Cardiac muscle cell (in vitro differentiated cells and primary cell): ENCODE results near the gene HYAL3. TPM values are rescaled to one million over a fixed set of nuclear protein-coding genes. Genes with fewer than 3 reads are reported as not detected.

Experiments used
- DNase-seq, 2 donors: peaks; one replicate each; pipeline versions ENCODE4 v3.0.0 to v3.0.0-alpha.2; 2010 to 2017; ENCODE audit warnings: low read depth in 1 of 2, low spot score in 1 of 2
- H3K27ac ChIP-seq: fragments of 200-600 bp; sonication (generic); 2 replicates; pipeline ENCODE4 v1.5.1; 2016
- H3K27me3 ChIP-seq: fragments of 200-600 bp; sonication (generic); 2 replicates; pipeline ENCODE4 v1.6.0; 2016; ENCODE audit warnings: control low read depth
- H3K36me3 ChIP-seq: fragments of 200-600 bp; sonication (generic); 2 replicates; pipeline ENCODE4 v1.5.1; 2016; ENCODE audit warnings: control low read depth
- H3K4me1 ChIP-seq: fragments of 200-600 bp; sonication (generic); 2 replicates; pipeline ENCODE4 v1.8.1; 2017; ENCODE audit warnings: low read depth, mild to moderate bottlenecking, mixed run types
- H3K4me3 ChIP-seq: fragments of 200-600 bp; sonication (generic); 2 replicates; pipeline ENCODE4 v1.5.1; 2016; ENCODE audit warnings: mild to moderate bottlenecking
- H3K9me3 ChIP-seq: fragments of 200-600 bp; sonication (generic); 2 replicates; pipeline ENCODE4 v1.5.1; 2017; ENCODE audit warnings: low read depth, mild to moderate bottlenecking, control low read depth
- polyA plus RNA-seq: library from polyadenylated mRNA; unstranded; fragments of >200 nt; fragmentation: Nextera tagmentation; extraction: Ambion mirVana; gene quantifications from 2 replicates; pipeline ENCODE4 v1.2.1, GENCODE V29; 2016
- total RNA-seq: library from RNA; depleted of rRNA; stranded (reverse); fragments of >200 nt; gene quantifications from 2 replicates; pipeline ENCODE4 v1.2.3, GENCODE V29; 2016
- TF ChIP-seq, protein P1 (sequence below): IDR thresholded peaks from 2 replicates; pipeline ENCODE4 v1.5.1; 2012; ENCODE audit warnings: low read depth, mild to moderate bottlenecking, low read length

HYAL3 gene
- total and polyA plus RNA-seq, 2 experiments from 2014 or later: 3.6 to 6.2 TPM

DNA sequence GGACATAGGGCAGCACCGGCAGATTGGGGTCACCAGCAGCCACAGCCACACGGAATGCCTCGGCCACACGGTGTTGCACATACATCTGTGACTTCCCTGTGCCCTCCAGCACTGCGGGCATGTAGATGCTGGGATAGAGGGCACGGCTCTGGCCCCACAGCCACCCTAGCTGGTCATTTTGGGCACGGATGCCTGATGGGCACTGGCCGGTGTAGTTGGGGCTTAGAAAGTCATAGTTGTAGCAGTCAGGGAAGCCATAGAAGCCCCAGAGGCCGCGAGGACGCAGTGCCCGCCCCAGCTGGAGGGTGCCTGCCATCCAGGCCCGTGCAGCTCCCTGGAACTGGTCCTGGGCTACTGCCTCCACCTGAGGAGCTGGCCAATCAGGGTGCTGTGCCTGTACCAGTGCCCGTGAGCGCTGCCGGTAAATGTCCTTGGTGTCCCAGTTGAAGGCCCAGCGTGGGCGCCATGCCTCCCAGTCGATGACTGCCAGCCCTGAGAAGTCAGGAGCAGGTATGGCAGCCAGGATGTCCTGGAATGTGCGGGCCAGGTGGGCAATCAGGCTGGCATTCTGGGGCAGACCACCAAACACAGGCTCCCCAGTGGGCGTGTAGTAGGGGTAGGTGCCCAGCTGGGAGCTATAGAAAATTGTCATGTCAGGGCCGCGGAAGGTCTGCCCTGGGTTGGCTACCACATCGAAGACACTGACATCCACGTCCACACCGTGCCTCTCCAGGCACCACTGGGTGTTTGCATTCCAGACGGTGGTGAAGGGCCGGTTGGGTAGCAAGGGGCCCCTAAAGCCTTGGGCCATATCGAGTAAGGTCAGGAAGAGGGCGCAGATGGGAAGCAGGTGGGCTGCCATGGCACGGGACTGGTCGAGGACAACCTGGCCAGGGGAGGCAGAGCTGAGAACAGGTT is 3.1 kb upstream of the HYAL3 start:
- Histone ChIP-seq H3K4me1 (peaks cover 15% of the 10 kb centered on the region), H3K27me3 (no peaks in the 10 kb centered on the region), H3K36me3 (no peaks in the 10 kb centered on the region), H3K9me3 (no peaks in the 10 kb centered on the region), H3K4me3 (no peak overlapping the region), H3K27ac (peak overlapping the region; percentile 76)
- TF ChIP-seq, protein P1, sequence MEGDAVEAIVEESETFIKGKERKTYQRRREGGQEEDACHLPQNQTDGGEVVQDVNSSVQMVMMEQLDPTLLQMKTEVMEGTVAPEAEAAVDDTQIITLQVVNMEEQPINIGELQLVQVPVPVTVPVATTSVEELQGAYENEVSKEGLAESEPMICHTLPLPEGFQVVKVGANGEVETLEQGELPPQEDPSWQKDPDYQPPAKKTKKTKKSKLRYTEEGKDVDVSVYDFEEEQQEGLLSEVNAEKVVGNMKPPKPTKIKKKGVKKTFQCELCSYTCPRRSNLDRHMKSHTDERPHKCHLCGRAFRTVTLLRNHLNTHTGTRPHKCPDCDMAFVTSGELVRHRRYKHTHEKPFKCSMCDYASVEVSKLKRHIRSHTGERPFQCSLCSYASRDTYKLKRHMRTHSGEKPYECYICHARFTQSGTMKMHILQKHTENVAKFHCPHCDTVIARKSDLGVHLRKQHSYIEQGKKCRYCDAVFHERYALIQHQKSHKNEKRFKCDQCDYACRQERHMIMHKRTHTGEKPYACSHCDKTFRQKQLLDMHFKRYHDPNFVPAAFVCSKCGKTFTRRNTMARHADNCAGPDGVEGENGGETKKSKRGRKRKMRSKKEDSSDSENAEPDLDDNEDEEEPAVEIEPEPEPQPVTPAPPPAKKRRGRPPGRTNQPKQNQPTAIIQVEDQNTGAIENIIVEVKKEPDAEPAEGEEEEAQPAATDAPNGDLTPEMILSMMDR: no peak
- DNase-seq: no peak

DNA sequence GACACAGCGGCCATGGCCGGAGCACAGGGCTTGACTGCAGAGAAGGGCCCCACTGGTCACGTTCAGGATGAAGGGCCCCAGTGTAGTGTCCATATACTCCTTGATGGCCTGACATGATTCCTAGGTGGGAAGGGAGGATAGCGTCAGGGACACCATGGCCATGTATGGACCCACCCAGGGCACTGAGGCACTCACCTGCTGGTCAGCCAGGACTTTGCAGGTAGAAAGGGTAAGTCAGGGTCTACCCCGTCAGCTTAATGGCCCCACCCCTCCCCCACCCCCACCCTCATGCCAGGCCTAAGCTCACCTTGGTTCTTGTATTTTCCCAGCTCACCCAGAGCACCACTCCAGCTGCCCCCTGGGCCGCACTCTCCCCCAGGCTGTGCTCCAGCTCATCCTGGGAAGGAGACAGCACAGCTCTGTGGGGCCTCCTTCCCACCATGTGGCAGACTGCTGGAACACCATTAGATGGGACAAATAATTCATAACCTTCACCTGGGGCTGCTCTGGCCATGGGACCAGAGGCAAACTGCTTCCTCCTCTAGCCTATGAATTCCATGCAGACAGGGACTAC is 1.6 kb upstream of the HYAL3 start:
- no peak overlapping the region for H3K27ac ChIP-seq
- DNase-seq: no peak

DNA sequence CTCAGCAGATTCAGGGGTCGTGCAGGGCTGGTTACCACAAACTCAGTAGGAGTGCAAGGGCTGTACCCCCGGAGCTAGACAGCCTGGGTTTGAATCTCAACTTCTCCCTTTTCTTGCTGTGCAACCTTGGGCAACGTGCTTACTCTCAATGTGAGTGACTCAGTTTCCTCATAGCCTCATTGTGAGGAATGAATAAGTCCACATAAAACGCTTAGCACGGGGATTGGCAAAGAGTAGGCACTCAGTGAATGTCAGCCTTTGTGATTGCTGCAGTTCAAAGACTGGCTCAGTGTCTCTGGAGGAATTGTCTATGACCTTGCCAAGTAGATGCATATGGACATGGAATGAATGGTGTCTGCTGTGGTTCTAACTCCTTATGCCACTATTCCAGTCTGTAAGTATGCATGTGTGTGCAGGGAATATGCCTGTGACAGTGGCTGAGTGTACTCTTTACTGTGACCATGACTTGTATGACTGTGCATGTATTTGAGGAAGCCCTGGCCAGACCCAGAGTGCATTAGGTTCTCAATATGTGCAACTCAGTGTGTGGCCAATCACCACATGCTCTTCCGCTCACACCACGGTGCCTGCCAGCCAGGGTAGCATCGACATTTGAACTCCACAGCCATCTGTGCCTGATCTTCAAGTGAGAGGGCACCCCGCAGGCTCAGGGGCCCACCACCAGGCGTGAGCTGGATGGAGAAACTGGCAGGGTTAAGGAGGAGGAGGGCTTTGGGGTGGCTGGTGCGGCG is 900 bp upstream of the HYAL3 start:
- peak in 1 of 2 donors; percentile 40 for DNase-seq
- no peaks in the 10 kb centered on the region for H3K36me3 ChIP-seq
- TF ChIP-seq, protein P1: no peak
- no peaks in the 10 kb centered on the region for H3K27me3 ChIP-seq
- H3K27ac ChIP-seq: peak overlapping the region; percentile 70
- no peaks in the 10 kb centered on the region for H3K9me3 ChIP-seq
- peak overlapping the region; percentile 29 for H3K4me3 ChIP-seq
- peaks cover 15% of the 10 kb centered on the region for H3K4me1 ChIP-seq

More for the DNA sequence above, 1.6 kb upstream of the HYAL3 start:
- Histone ChIP-seq H3K27me3 (no peaks in the 10 kb centered on the region), H3K4me3 (no peak overlapping the region), H3K9me3 (no peaks in the 10 kb centered on the region), H3K4me1 (peaks cover 15% of the 10 kb centered on the region), H3K36me3 (no peaks in the 10 kb centered on the region)
- TF ChIP-seq, protein P1: no peak

DNA sequence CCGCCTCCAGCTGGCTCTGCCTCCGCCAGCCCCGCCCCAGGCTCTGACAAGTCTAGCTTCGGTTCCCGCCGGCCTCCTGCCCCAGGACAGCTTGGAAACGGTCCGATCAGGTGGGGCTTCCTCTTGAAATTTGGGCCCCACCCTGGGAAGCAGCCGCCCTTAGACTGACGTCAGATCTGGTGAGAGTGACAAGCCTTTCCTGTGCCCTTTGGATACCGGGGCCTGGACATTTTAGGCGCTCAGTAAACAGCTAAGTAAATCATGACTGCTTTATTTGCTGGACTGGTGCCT is 378 bp upstream of the HYAL3 start:
- TF ChIP-seq, protein P1: no peak
- DNase-seq: no peak
- Histone ChIP-seq H3K4me3 (peak overlapping the region; percentile 29), H3K4me1 (peaks cover 15% of the 10 kb centered on the region), H3K27ac (peak overlapping the region; percentile 70), H3K36me3 (no peaks in the 10 kb centered on the region), H3K9me3 (no peaks in the 10 kb centered on the region), H3K27me3 (no peaks in the 10 kb centered on the region)

DNA sequence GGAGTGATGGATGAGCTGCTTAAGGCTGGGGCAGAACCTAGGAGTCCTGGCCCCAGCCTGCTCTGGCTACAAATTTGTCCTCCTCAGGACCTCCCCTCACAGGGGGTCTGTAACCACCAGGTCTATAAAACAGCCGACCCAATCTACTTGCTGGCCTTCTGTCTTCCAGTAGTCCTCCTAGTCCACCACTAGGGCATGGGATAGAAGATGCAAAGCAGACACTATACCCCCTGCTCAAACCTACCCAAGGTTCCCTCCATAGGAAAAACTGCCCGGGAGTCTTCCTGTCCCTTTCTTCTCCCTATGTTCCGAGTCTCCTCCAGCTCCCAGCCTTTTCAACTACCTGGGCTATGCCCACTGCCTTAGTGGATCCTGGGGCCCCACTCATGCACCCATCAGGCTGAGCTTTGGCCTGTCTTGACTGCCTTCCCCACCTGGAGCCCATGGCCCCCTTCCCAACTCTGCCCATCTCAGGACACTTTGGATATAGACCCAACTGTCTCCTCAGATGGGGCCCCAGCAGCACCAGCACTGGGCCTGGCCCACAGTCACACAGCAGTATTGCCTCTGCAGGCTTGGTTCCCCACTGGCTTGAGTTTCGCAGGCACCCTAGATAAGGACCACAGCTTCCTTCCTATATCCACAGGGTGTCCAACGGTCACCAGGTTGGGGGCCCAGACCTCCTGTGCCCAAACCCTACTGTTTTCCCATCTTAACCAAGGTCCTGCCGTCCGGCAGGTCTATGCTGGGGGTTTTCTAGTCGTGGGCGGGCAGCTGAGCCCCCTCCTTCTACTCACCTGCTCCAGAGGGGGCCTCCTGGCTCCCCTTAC is 1.1 kb downstream of the HYAL3 start:
- Histone ChIP-seq H3K4me3 (peak overlapping the region; percentile 54), H3K27me3 (no peaks in the 10 kb centered on the region), H3K36me3 (no peaks in the 10 kb centered on the region), H3K27ac (no peak overlapping the region), H3K9me3 (no peaks in the 10 kb centered on the region), H3K4me1 (peaks cover 10% of the 10 kb centered on the region)
- TF ChIP-seq, protein P1: no peak
- DNase-seq: no peak
